SK-N-SH (cell line): ENCODE measurements around the gene WNT9B. TPM values are rescaled to one million over a fixed set of nuclear protein-coding genes. Genes with fewer than 3 reads are reported as not detected.

Source experiments
- CTCF ChIA-PET: fragments of 300-600, 350-600 bp; formaldehyde crosslinking; extraction: SDS; loops from one replicate; lab custom pipeline; 2021; lab: Yijun Ruan, JAX
- POLR2A ChIA-PET: fragments of 350-600 bp; sonication (Branson Sonifier 250); formaldehyde crosslinking; extraction: SDS; loops from one replicate; lab custom pipeline; 2020; ENCODE audit warnings: antibody characterized with exemption, inconsistent platforms; lab: Yijun Ruan, JAX
- DNase-seq: peaks from one replicate; pipeline ENCODE4 v3.0.0; 2012
- H2AFZ ChIP-seq: fragments of 200-600 bp; sonication (generic); 2 replicates; pipeline ENCODE4 v1.8.1; 2016; ENCODE audit warnings: antibody characterized with exemption, mild to moderate bottlenecking, low read depth
- H3F3A ChIP-seq: fragments of 200-600 bp; sonication (generic); replicated peaks from 2 replicates; pipeline ENCODE3; 2016; ENCODE audit warnings: antibody characterized with exemption, mild to moderate bottlenecking; ENCODE audit not compliant: insufficient read depth
- H3K27ac ChIP-seq, 2 experiments: fragments of 200-500 bp in 1 of 2; fragments of 200-600 bp in 1 of 2; sonication (Bioruptor generic) in 1 of 2; sonication (generic), shearing (Covaris generic) in 1 of 2; 2 replicates each; pipeline versions ENCODE4 v1.5.1 to v1.6.1; 2014 to 2016; ENCODE audit warnings: low read depth in 2 of 2, inconsistent platforms in 1 of 2, low read length in 1 of 2, mild to moderate bottlenecking in 1 of 2, mixed read lengths in 1 of 2
- H3K27me3 ChIP-seq: fragments of 200-600 bp; sonication (generic), shearing (Covaris generic); 2 replicates; pipeline ENCODE4 v1.6.1; 2016; ENCODE audit warnings: mixed run types; ENCODE audit not compliant: insufficient read depth
- H3K36me3 ChIP-seq, 2 experiments: fragments of 200-500 bp in 1 of 2; fragments of 200-600 bp in 1 of 2; sonication (Bioruptor generic) in 1 of 2; sonication (generic) in 1 of 2; replicated peaks in 1 of 2; 2 replicates each; pipeline versions ENCODE3 to v1.5.1; 2014 to 2016; ENCODE audit warnings: low read length in 1 of 2, mild to moderate bottlenecking in 1 of 2; ENCODE audit not compliant: insufficient read depth in 2 of 2, control insufficient read depth in 1 of 2
- H3K4me1 ChIP-seq, 2 experiments: fragments of 200-500 bp in 1 of 2; fragments of 200-600 bp in 1 of 2; sonication (Bioruptor generic) in 1 of 2; sonication (generic), shearing (Covaris generic) in 1 of 2; 2 replicates each; pipeline versions ENCODE4 v1.5.1 to v1.6.1; 2014 to 2016; ENCODE audit warnings: low read depth in 1 of 2, low read length in 1 of 2, mixed run types in 1 of 2; ENCODE audit not compliant: insufficient read depth in 2 of 2, control insufficient read depth in 1 of 2
- H3K4me2 ChIP-seq: fragments of 200-600 bp; sonication (generic), shearing (Covaris generic); 2 replicates; pipeline ENCODE4 v1.6.1; 2017; ENCODE audit warnings: mixed run types
- H3K4me3 ChIP-seq, 2 experiments: fragments of 200-500 bp in 1 of 2; fragments of 200-600 bp in 1 of 2; sonication (Bioruptor generic) in 1 of 2; sonication (generic), shearing (Covaris generic) in 1 of 2; 2 replicates each; pipeline versions ENCODE4 v1.5.1 to v1.8.1; 2014 to 2016; ENCODE audit warnings: low read depth in 2 of 2, inconsistent platforms in 1 of 2, low read length in 1 of 2, mild to moderate bottlenecking in 1 of 2, mixed read lengths in 1 of 2, moderate library complexity in 1 of 2
- H3K79me2 ChIP-seq: fragments of 200-600 bp; sonication (generic); 2 replicates; pipeline ENCODE4 v1.8.1; 2017; ENCODE audit warnings: mild to moderate bottlenecking; ENCODE audit not compliant: insufficient read depth
- H3K9ac ChIP-seq: fragments of 200-600 bp; sonication (generic); 2 replicates; pipeline ENCODE4 v1.6.1; 2017; ENCODE audit warnings: mixed run types
- H3K9me2 ChIP-seq: fragments of 200-600 bp; sonication (generic); 2 replicates; pipeline ENCODE4 v1.6.1; 2017; ENCODE audit warnings: mixed run types
- H3K9me3 ChIP-seq: fragments of 200-600 bp; sonication (generic); 2 replicates; pipeline ENCODE4 v1.6.1; 2017; ENCODE audit warnings: mixed run types, mild to moderate bottlenecking, moderate library complexity
- H4K20me1 ChIP-seq: fragments of 200-600 bp; sonication (generic); 2 replicates; pipeline ENCODE4 v1.6.1; 2017; ENCODE audit warnings: mild to moderate bottlenecking, mixed run types; ENCODE audit not compliant: insufficient read depth
- CHD2 ChIP-seq: fragments of 150-350 bp; IDR thresholded peaks from 2 replicates; pipeline ENCODE4 v1.6.1; 2018; ENCODE audit warnings: low read length; ENCODE audit not compliant: partially characterized antibody
- EP300 ChIP-seq, 2 experiments: IDR thresholded peaks; 2 replicates each; pipeline versions ENCODE4 v1.4.0 to v1.6.1; 2012; ENCODE audit warnings: borderline replicate concordance in 1 of 2, low read depth in 1 of 2, low read length in 1 of 2
- GATA2 ChIP-seq: sonication (generic); formaldehyde crosslinking; IDR thresholded peaks from 2 replicates; pipeline ENCODE4 v1.5.0; 2020; ENCODE audit warnings: mild to moderate bottlenecking, missing genetic modification reagents
- JUND ChIP-seq: IDR thresholded peaks from 2 replicates; pipeline ENCODE4 v1.4.0; 2012
- MEF2A ChIP-seq: IDR thresholded peaks from 2 replicates; pipeline ENCODE4 v1.4.0; 2012; ENCODE audit warnings: low read depth, borderline replicate concordance
- NFIC ChIP-seq: IDR thresholded peaks from 2 replicates; pipeline ENCODE4 v1.4.0; 2012; ENCODE audit warnings: borderline replicate concordance
- NRF1 ChIP-seq: IDR thresholded peaks from 2 replicates; pipeline ENCODE4 v1.6.1; 2012; ENCODE audit warnings: low read depth, mild to moderate bottlenecking, low read length
- PBX3 ChIP-seq: IDR thresholded peaks from 2 replicates; pipeline ENCODE4; 2012
- POLR2AphosphoS5 ChIP-seq: IDR thresholded peaks from 2 replicates; pipeline ENCODE4 v1.6.1; 2012; ENCODE audit warnings: low read depth, low read length
- RAD21 ChIP-seq: IDR thresholded peaks from 2 replicates; pipeline ENCODE4 v1.6.1; 2012; ENCODE audit warnings: mild to moderate bottlenecking, low read length
- RCOR1 ChIP-seq: fragments of 150-350 bp; IDR thresholded peaks from 2 replicates; pipeline ENCODE4 v1.6.1; 2017; ENCODE audit warnings: antibody characterized with exemption, low read length
- RFX5 ChIP-seq: IDR thresholded peaks from 2 replicates; pipeline ENCODE4 v1.6.1; 2012; ENCODE audit warnings: mild to moderate bottlenecking, improper control_type of control experiment, low read length
- SIN3A ChIP-seq: IDR thresholded peaks from 2 replicates; pipeline ENCODE4 v1.6.1; 2012; ENCODE audit warnings: low read depth, mild to moderate bottlenecking, low read length, moderate library complexity, borderline replicate concordance
- SMC3 ChIP-seq: IDR thresholded peaks from 2 replicates; pipeline ENCODE4 v1.6.1; 2012; ENCODE audit warnings: low read depth, low read length, improper control_type of control experiment
- TCF12 ChIP-seq: IDR thresholded peaks from 2 replicates; pipeline ENCODE4 v1.4.0; 2012
- USF1 ChIP-seq: IDR thresholded peaks from 2 replicates; pipeline ENCODE4 v1.4.0; 2012; ENCODE audit warnings: low read depth, borderline replicate concordance
- YY1 ChIP-seq: IDR thresholded peaks from 2 replicates; pipeline ENCODE4 v1.4.0; 2012; ENCODE audit warnings: low read depth, mild to moderate bottlenecking
- ZBTB33 ChIP-seq: IDR thresholded peaks from 2 replicates; pipeline ENCODE4 v1.4.0; 2012; ENCODE audit warnings: low read depth, borderline replicate concordance
- WGBS: methylation state at CpG from one replicate; pipeline ENCODE4 v1.1.6; 2017; ENCODE audit warnings: low lambda C conversion rate; 5-methylcytosine and 5-hydroxymethylcytosine counted together
- polyA plus RNA-seq, 3 experiments: library from polyadenylated mRNA; depleted of rRNA; stranded (reverse); fragments of >200 nt; gene quantifications; 2 replicates each; pipeline ENCODE4 v1.2.3, GENCODE V29; 2012
- TF ChIP-seq, protein P1 (sequence below): IDR thresholded peaks from 2 replicates; pipeline ENCODE4 v1.4.0; 2012; ENCODE audit warnings: low read depth
- TF ChIP-seq, protein P2 (sequence below): fragments of 200-600 bp; sonication (generic); IDR thresholded peaks from 2 replicates; pipeline ENCODE4 v1.6.1; 2017; ENCODE audit warnings: antibody characterized with exemption, mild to moderate bottlenecking, moderate library complexity

Gene WNT9B
- polyA plus RNA-seq, 1 of the 3 experiments (the other 2 are of a cell fraction) = not detected

- H3K9me2 ChIP-seq = no peaks in the 10 kb centered on the region
- H3K79me2 ChIP-seq = no peaks in the 10 kb centered on the region
- no peak overlapping the region for H3K4me3 ChIP-seq
- H3K4me1 ChIP-seq = no peaks in the 10 kb centered on the region; a peak in 1 of 4 replicates
- H3K36me3 ChIP-seq = no peaks in the 10 kb centered on the region
- WGBS = 53% methylated on average over 13 of the region's 13 CpGs
- ChIA-PET CTCF (interaction anchor here (1.4 to 7.1 kb wide), 4 partner anchors 13 to 53 kb away, joined by 5 to 34 read pairs (median 6); no protein-coding TSS in a partner anchor), POLR2A (no interaction called here)
- no peak overlapping the region for H3K4me2 ChIP-seq
- no peak overlapping the region for H3K27ac ChIP-seq
- no peak overlapping the region for H3K9ac ChIP-seq
- TF ChIP-seq PBX3 (no peak), RAD21 (no peak), EP300 (IDR thresholded peaks at IDR 0.05; ENCODE audit: borderline replicate concordance in 1 of 2, low read depth in 1 of 2, low read length in 1 of 2) (no peak), JUND (no peak), NRF1 (no peak), USF1 (no peak), TCF12 (no peak), NFIC (no peak), SMC3 (no peak), SIN3A (no peak), MEF2A (no peak), CHD2 (no peak), GATA2 (no peak), YY1 (no peak), ZBTB33 (no peak), POLR2AphosphoS5 (no peak), RFX5 (no peak), RCOR1 (no peak)
- TF ChIP-seq, protein P1, sequence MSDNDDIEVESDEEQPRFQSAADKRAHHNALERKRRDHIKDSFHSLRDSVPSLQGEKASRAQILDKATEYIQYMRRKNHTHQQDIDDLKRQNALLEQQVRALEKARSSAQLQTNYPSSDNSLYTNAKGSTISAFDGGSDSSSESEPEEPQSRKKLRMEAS = no peak
- TF ChIP-seq, protein P2, sequence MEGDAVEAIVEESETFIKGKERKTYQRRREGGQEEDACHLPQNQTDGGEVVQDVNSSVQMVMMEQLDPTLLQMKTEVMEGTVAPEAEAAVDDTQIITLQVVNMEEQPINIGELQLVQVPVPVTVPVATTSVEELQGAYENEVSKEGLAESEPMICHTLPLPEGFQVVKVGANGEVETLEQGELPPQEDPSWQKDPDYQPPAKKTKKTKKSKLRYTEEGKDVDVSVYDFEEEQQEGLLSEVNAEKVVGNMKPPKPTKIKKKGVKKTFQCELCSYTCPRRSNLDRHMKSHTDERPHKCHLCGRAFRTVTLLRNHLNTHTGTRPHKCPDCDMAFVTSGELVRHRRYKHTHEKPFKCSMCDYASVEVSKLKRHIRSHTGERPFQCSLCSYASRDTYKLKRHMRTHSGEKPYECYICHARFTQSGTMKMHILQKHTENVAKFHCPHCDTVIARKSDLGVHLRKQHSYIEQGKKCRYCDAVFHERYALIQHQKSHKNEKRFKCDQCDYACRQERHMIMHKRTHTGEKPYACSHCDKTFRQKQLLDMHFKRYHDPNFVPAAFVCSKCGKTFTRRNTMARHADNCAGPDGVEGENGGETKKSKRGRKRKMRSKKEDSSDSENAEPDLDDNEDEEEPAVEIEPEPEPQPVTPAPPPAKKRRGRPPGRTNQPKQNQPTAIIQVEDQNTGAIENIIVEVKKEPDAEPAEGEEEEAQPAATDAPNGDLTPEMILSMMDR = no peak
- TF ChIP-seq, all 33 proteins: peak for 0
- H2AFZ ChIP-seq = no peak overlapping the region
- H3F3A ChIP-seq = no peaks in the 10 kb centered on the region
- no peaks in the 10 kb centered on the region for H4K20me1 ChIP-seq
- DNase-seq = no peak
- H3K9me3 ChIP-seq = no peaks in the 10 kb centered on the region
- peaks cover 53% of the 10 kb centered on the region for H3K27me3 ChIP-seq
These were observed 38.7 kb downstream of the WNT9B start for GRCh38 chr17:46889992-46890564.
